Measurements from ENCODE around the gene PABPN1L.
A peak's percentile ranks its signal among the peaks of the same experiment; 100 is the strongest.

PABPN1L gene

GRCh38 chr16:88867581-88868246 is 1.3 kb upstream of the PABPN1L start:
- no peak for DNase-seq

GRCh38 chr16:88865742-88866141 is 718 bp downstream of the PABPN1L start:
- no peak for DNase-seq

GRCh38 chr16:88865310-88865709 is 1.1 kb downstream of the PABPN1L start:
- DNase-seq: no peak

GRCh38 chr16:88864521-88864920 is 1.9 kb downstream of the PABPN1L start:
- DNase-seq: no peak

GRCh38 chr16:88864099-88864498 is 2.4 kb downstream of the PABPN1L start:
- DNase-seq: no peak

DNA sequence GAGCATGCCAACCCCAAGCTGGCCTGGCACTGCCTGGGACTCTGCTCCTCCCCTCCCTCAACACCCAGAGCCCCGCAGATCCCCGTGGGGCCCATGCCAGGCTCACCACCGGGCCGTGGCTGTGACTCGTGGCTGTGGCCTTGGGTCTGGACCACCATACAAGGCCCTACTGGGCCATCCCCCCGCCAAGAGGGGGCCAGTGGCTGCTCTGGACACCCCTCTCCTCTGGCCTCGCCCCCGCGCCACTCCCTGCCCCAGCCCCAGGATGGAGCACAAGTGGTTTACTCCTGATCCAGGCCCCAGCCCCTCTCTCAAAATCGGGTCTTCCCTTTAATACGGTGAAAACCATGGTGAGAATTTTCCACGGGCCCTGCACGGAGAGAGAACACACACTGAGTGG is 3.0 kb downstream of the PABPN1L start:
- DNase-seq: no peak

- DNase-seq: no peak
These were observed 3.5 kb downstream of the PABPN1L start for GRCh38 chr16:88862968-88863367.

DNA sequence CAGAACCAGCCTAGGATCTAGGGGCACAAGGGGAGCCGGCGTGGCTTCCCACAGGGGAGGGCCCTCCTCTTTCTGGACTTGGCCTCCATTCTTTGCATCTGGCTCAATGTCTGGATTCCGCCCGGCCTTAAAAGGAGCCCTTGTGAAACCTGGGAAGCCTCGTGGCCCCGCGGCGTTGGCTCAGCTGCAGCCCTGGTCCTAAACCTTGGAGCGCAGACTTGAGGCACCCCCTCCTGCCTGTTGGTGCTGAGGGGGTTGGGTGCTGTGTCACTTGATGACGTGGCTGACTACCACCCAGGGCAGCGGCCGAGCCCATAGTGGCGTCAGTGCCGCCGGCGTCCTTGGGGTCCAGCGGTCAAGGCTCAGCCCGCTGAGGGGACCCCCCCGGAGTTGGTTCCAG is 5.1 kb downstream of the PABPN1L start:
- no peak for DNase-seq

- no peak for DNase-seq
These were observed 6.9 kb downstream of the PABPN1L start for GRCh38 chr16:88859381-88860091.

DNA sequence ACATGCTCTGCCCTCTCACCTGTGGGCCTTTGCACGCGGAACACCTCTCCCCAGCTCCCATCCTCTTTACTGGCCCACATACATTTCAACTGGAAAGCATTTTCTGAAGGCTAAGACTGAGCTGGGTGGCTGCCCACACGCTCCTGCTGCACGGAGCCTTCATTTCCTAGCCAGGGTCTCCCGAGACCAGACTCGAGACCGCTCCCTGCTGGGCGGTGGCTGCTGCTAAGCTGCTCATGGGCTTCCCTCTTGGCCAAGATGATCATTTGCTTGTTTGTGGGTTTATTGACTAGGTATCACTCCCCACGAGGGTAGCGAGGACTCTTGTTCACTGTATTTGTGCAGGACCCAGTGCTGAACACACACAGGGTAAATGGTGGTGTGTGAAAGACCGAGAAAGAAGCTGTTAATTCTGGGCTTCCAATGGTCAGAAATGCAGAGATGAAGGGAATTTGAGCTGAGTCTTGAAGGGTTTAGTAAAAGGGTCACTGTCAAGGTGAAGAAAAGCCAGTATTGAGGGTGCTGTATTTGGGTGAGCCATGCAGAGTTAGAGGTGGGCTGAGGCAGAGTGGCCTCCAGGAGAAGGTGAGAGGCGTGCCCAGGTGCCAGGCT is 8.6 kb downstream of the PABPN1L start:
- peak; percentile 87 for DNase-seq

DNA sequence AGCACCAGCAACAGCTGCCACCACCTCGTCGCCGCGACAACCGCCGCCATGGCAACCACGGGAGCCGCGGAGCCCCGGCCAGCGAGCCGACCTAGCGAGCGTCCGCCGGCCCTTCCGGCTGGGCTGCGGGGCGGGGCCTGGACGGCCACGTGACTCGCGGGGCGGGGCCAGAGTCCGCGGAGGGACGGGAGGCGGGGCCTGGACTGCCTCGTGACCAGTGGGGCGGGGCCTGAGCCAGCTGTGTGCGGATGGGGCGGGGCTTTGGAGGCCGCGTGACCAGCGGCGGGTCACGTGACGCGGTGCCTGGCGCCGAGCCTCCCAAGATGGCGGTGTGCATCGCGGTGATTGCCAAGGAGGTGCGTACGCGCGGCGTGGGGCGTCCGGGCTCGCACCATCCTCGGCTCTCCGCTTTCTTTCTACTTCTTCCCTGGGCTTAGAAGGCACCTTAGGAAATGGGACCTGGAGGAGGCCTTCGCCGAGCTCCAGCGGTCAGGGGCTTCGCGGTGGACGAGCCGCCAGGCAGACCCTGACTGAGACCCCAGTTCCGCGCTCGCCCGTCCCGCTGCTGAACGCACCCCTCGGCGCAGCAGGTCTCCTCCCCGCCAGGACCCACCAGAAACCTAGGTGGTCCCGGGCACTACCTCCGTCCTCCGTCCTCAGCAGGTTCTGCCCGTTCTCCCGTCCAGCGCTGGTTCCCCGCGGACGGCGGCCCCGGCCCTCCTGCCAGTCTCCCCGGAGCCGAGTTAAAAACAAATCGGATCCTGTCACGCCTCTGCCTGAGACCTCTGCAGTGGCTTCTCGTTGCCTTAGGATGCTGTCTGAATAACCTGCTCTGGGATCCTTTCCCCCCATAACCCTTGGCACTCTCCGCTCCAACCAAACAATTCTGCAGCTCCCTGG is 9.4 kb downstream of the PABPN1L start, which contains the start of the genes GALNS and TRAPPC2L:
GALNS (minus strand) TSS at position 120 of the 900 bp plus-strand sequence; CDS start at position 50, 70 bp downstream.
TRAPPC2L (plus strand) TSS at position 300 of the 900 bp plus-strand sequence; CDS start at position 324, 24 bp downstream.
- peak; percentile 99 for DNase-seq

GRCh38 chr16:88856122-88856827 is 10.2 kb downstream of the PABPN1L start:
- DNase-seq: no peak

GRCh38 chr16:88855736-88856121 is 10.7 kb downstream of the PABPN1L start:
- DNase-seq: no peak

GRCh38 chr16:88855176-88855575 is 11.3 kb downstream of the PABPN1L start:
- no peak for DNase-seq

DNA sequence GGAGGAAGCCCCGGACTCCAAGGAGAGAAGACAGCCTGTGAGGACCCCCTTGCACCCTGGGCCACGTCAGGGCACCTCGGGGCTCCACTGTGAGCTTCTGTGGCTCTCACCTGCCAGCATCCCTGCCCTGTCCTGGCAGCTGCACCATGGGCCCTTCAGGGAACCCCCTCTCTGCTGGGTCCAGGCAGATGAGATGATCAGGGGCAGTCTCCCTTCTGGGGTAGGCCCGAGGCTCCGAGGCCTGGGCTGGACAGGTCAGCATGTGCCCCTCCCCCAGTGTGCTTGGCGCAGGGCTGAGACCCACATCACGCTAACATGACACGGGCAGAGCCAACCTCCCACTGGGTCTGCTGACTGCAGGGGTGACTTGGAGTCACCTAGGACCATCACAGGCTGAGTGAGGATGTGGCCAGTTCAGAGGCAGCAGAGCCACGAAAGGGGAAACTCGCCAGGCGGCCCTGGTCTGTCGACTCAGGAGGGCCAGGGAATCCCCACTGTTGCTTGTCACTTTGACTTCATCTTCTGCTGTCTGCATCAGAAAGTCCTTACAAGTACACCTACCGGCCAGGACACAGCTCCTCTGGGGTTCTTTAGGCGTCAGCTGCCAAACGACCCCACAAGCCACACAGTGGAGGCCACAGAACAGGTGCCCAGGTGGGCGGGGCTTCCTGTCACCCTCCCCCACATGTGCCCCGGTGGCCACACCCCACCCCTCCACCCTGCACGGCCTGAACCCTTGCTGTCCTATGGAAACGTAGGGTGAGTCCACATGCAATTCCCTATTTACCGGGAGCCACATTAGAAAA is 12.0 kb downstream of the PABPN1L start:
- DNase-seq: peak; percentile 11

- DNase-seq: no peak
These were observed 13.0 kb downstream of the PABPN1L start for GRCh38 chr16:88853325-88853941.

GRCh38 chr16:88851616-88852015 is 14.8 kb downstream of the PABPN1L start:
- no peak for DNase-seq

DNA sequence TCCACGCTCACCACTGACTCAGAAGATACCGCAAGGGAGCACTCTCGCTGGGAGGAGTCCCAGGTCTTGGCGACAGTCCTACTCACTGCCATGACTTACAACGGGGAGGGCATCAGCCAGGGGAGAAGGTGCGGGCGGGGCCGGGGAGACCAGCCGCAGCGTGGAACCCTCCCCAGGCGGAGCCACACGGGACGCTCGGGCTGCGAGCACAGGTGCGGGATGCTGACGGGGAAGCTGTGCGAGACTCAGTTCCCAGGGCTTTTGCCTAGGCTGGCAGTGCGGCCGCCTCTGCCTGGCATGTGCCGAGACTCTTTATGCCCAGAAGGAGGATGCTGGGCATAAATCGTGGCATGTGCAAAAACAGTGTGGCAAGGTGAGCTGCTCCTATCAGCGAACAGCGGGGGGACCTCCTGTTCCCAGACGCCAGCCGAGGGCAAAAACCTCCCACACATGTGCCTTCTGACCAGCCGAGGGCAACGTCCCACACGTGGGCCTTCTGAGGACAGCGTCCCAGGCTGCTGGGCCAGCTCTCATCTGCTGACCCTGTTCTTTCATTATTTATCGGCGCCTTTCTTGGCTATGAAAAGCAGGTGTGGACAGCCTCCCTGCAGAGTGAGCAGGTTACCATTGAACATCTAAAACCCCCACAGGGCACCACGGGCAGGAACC is 15.8 kb downstream of the PABPN1L start:
- DNase-seq: no peak

GRCh38 chr16:88848557-88848956 is 17.9 kb downstream of the PABPN1L start:
- DNase-seq: no peak

DNA sequence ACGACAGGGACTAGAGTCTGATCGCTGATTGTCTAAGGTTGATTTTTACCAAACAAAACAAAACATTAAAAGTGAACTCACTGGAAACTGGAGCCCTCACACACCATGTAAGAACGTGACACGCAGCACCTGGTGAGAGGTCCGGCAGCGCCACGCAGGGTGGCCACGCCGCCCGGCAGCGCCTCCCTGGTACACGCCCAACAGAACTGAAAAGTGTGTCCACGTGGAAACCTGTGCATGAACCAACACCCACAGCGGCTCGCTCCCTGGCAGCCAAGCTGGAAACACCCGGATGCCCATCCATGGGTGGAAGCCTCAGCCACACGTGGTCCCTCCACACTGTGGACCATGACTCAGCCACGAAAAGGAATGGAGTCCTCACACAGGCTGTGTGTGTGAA is 18.8 kb downstream of the PABPN1L start:
- DNase-seq: no peak
